AG10803 (cell line): ENCODE results near the gene DHCR7.

ENCODE experiments used
- DNase-seq: peaks from one replicate; pipeline ENCODE4 v3.0.0; 2010; ENCODE audit warnings: low read depth
- H3K4me3 ChIP-seq: 2 replicates; pipeline ENCODE4 v1.5.1; 2011; ENCODE audit warnings: mild to moderate bottlenecking, low read length, control low read depth
- CTCF ChIP-seq: conservative IDR thresholded peaks from 2 replicates; pipeline ENCODE4 v1.5.1; 2011; ENCODE audit warnings: mild to moderate bottlenecking, low read length, control low read depth, inconsistent platforms

The DHCR7 gene

GRCh38 chr11:71391796-71392195 lies 56.4 kb downstream of the DHCR7 start:
- no peak for DNase-seq
- no peak for TF ChIP-seq CTCF
- H3K4me3 ChIP-seq = no peak overlapping the region

GRCh38 chr11:71391352-71391751 lies 56.8 kb downstream of the DHCR7 start:
- no peak for TF ChIP-seq CTCF
- DNase-seq = no peak
- no peak overlapping the region for H3K4me3 ChIP-seq

- no peak overlapping the region for H3K4me3 ChIP-seq
- no peak for TF ChIP-seq CTCF
- no peak for DNase-seq
Observed at GRCh38 chr11:71388637-71389235, 59.5 kb downstream of the DHCR7 start.

GRCh38 chr11:71387784-71388636 lies 60.2 kb downstream of the DHCR7 start:
- H3K4me3 ChIP-seq = no peak overlapping the region
- no peak for DNase-seq
- no peak for TF ChIP-seq CTCF

- DNase-seq = no peak
- no peak for TF ChIP-seq CTCF
- H3K4me3 ChIP-seq = no peak overlapping the region
Observed at GRCh38 chr11:71387200-71387599, 61.0 kb downstream of the DHCR7 start.

GRCh38 chr11:71386202-71386601 lies 62.0 kb downstream of the DHCR7 start:
- no peak for DNase-seq
- TF ChIP-seq CTCF = no peak
- H3K4me3 ChIP-seq = no peak overlapping the region

- no peak overlapping the region for H3K4me3 ChIP-seq
- no peak for DNase-seq
- TF ChIP-seq CTCF = no peak
Observed at GRCh38 chr11:71385091-71385490, 63.1 kb downstream of the DHCR7 start.
